Small intestine (tissue), 7 donors: ENCODE results near the gene CCDC112. TPM values are rescaled to one million over a fixed set of nuclear protein-coding genes. Genes with fewer than 3 reads are reported as not detected.

Source experiments
- DNase-seq, 2 donors: peaks; one replicate each; pipeline versions ENCODE4 v3.0.0 to v3.0.0-alpha.2; 2013
- FAIRE-seq: peaks from 2 replicates; lab custom pipeline; 2012; peaks lifted over from hg19 to GRCh38; lab: Jason Lieb, UNC
- H3K27ac ChIP-seq, 3 donors: one replicate each; pipeline ENCODE4 v1.5.1; 2013; ENCODE audit warnings: low read length in 2 of 3, mild to moderate bottlenecking in 2 of 3, control low read depth in 1 of 3, inconsistent platforms in 1 of 3, low read depth in 1 of 3, moderate library complexity in 1 of 3
- H3K27me3 ChIP-seq, 3 donors: one replicate each; pipeline ENCODE4 v1.6.1; 2013; ENCODE audit warnings: low read length in 3 of 3, inconsistent platforms in 1 of 3; ENCODE audit not compliant: control insufficient read depth in 3 of 3, insufficient read depth in 3 of 3
- H3K36me3 ChIP-seq, 3 donors: one replicate each; pipeline ENCODE4 v1.6.1; 2013; ENCODE audit warnings: low read length in 3 of 3, inconsistent platforms in 1 of 3, low read depth in 1 of 3, mild to moderate bottlenecking in 1 of 3, moderate library complexity in 1 of 3; ENCODE audit not compliant: control insufficient read depth in 3 of 3, insufficient read depth in 2 of 3
- H3K4me1 ChIP-seq, 3 donors: one replicate each; pipeline ENCODE4 v1.6.1; 2013; ENCODE audit warnings: low read length in 2 of 3, inconsistent platforms in 1 of 3, low read depth in 1 of 3, mild to moderate bottlenecking in 1 of 3, moderate library complexity in 1 of 3; ENCODE audit not compliant: control insufficient read depth in 3 of 3, insufficient read depth in 2 of 3
- H3K4me3 ChIP-seq, 3 donors: one replicate each; pipeline ENCODE4 v1.5.1; 2013; ENCODE audit warnings: low read length in 3 of 3, control low read depth in 1 of 3, inconsistent platforms in 1 of 3, low read depth in 1 of 3, mild to moderate bottlenecking in 1 of 3, moderate library complexity in 1 of 3
- H3K9me3 ChIP-seq, 2 donors: one replicate each; pipeline ENCODE4 v1.6.1; 2013; ENCODE audit warnings: low read depth in 1 of 2, low read length in 1 of 2; ENCODE audit not compliant: control insufficient read depth in 2 of 2, insufficient read depth in 1 of 2
- WGBS, 3 donors: extraction: QIAGEN DNeasy Blood & Tissue Kit; methylation state at CpG; one replicate each; pipeline ENCODE4 v1.1.7; 2013; 5-methylcytosine and 5-hydroxymethylcytosine counted together
- polyA plus RNA-seq, 4 donors: library from polyadenylated mRNA; stranded (reverse) in 3 of 4; unstranded in 1 of 4; fragments of 200-250 nt in 3 of 4; fragments of 120-200 nt in 1 of 4; gene quantifications; one replicate each; pipeline versions ENCODE4 v1.2.1 to v1.2.3, GENCODE V29; 2013
- donor health status: healthy with polysubstance abuse.
- donor health status: control.
- donor health status: control.
- donor health status: Bipolar disorder and iron deficiency.
- donor health status: healthy.

Gene CCDC112
- polyA plus RNA-seq, 4 donors, result 4.2 to 7.8 (median 6.0) TPM

GRCh38 chr5:115243412-115243811 is 53.0 kb downstream of the CCDC112 start:
- peak; percentile 19 to 69 for DNase-seq
- no peak for FAIRE-seq
- H3K27ac ChIP-seq, result peak overlapping the region in 1 of 3 donors; percentile 55

GRCh38 chr5:115241881-115242642 is 54.4 kb downstream of the CCDC112 start:
- H3K27me3 ChIP-seq, result no peaks in the 10 kb centered on the region
- H3K36me3 ChIP-seq, result peaks cover 0 to 4% (median 3%) of the 10 kb centered on the region in 3 donors
- DNase-seq (peak; percentile 48 to 74), FAIRE-seq (peak; percentile 85)
- H3K27ac ChIP-seq, result peak overlapping the region in 2 of 3 donors; percentile 36 to 48
- 31 to 60% (median 45%) methylated on average over 4 of the region's 4 CpGs for WGBS, 3 donors
- no peak overlapping the region for H3K4me3 ChIP-seq
- peaks cover 3 to 4% (median 3%) of the 10 kb centered on the region in 3 donors for H3K4me1 ChIP-seq
- H3K9me3 ChIP-seq, result no peaks in the 10 kb centered on the region

More at GRCh38 chr5:115243412-115243811, 53.0 kb downstream of the CCDC112 start:
- peaks cover 2 to 5% (median 4%) of the 10 kb centered on the region in 3 donors for H3K36me3 ChIP-seq
- peaks cover 3 to 4% (median 3%) of the 10 kb centered on the region in 3 donors for H3K4me1 ChIP-seq
- H3K9me3 ChIP-seq, result no peaks in the 10 kb centered on the region
- no peaks in the 10 kb centered on the region for H3K27me3 ChIP-seq
- H3K4me3 ChIP-seq, result no peak overlapping the region

- no peak overlapping the region for H3K27ac ChIP-seq
- DNase-seq (no peak), FAIRE-seq (no peak)
- H3K4me1 ChIP-seq, result no peaks in the 10 kb centered on the region
- H3K27me3 ChIP-seq, result no peaks in the 10 kb centered on the region
- no peak overlapping the region for H3K4me3 ChIP-seq
- WGBS, 3 donors, result 84 to 88% (median 87%) methylated on average over 3 of the region's 3 CpGs
- H3K36me3 ChIP-seq, result peaks cover 0 to 5% (median 4%) of the 10 kb centered on the region in 3 donors
- no peaks in the 10 kb centered on the region for H3K9me3 ChIP-seq
Observed at GRCh38 chr5:115237066-115237465, 59.4 kb downstream of the CCDC112 start.

- no peak overlapping the region for H3K4me3 ChIP-seq
- no peak overlapping the region for H3K27ac ChIP-seq
- DNase-seq, result no peak
- no peaks in the 10 kb centered on the region for H3K9me3 ChIP-seq
- no peaks in the 10 kb centered on the region for H3K4me1 ChIP-seq
- WGBS, 3 donors, result 89 to 95% (median 89%) methylated on average over 2 of the region's 2 CpGs
- FAIRE-seq, result no peak
- peaks cover 0 to 5% (median 4%) of the 10 kb centered on the region in 3 donors for H3K36me3 ChIP-seq
- H3K27me3 ChIP-seq, result no peaks in the 10 kb centered on the region
Observed at GRCh38 chr5:115236599-115236998, 59.9 kb downstream of the CCDC112 start.

GRCh38 chr5:115231598-115231997 is 64.9 kb downstream of the CCDC112 start:
- Histone ChIP-seq H3K27me3 (no peaks in the 10 kb centered on the region), H3K9me3 (no peaks in the 10 kb centered on the region), H3K27ac (no peak overlapping the region), H3K4me3 (no peak overlapping the region), H3K36me3 (peaks cover 2 to 16% (median 5%) of the 10 kb centered on the region in 3 donors), H3K4me1 (no peaks in the 10 kb centered on the region)
- 84 to 94% (median 89%) methylated on average over 4 of the region's 4 CpGs for WGBS, 3 donors
- DNase-seq (no peak), FAIRE-seq (no peak)

- no peak for DNase-seq
- Histone ChIP-seq H3K27me3 (no peaks in the 10 kb centered on the region), H3K36me3 (peaks cover 5 to 14% (median 6%) of the 10 kb centered on the region in 3 donors), H3K4me1 (no peaks in the 10 kb centered on the region), H3K9me3 (no peaks in the 10 kb centered on the region), H3K4me3 (no peak overlapping the region), H3K27ac (no peak overlapping the region)
- WGBS, 3 donors, result 95 to 100% (median 96%) methylated on average over 1 of the region's 1 CpG
- no peak for FAIRE-seq
Observed at GRCh38 chr5:115229606-115230005, 66.8 kb downstream of the CCDC112 start.

GRCh38 chr5:115227281-115227680 is 69.2 kb downstream of the CCDC112 start:
- peaks cover 5 to 17% (median 10%) of the 10 kb centered on the region in 3 donors for H3K36me3 ChIP-seq
- no peaks in the 10 kb centered on the region for H3K9me3 ChIP-seq
- no peaks in the 10 kb centered on the region for H3K27me3 ChIP-seq
- H3K4me3 ChIP-seq, result no peak overlapping the region
- WGBS, 3 donors, result 88 to 100% (median 93%) methylated on average over 1 of the region's 1 CpG
- FAIRE-seq, result no peak
- no peak overlapping the region for H3K27ac ChIP-seq
- DNase-seq, result no peak
- no peaks in the 10 kb centered on the region for H3K4me1 ChIP-seq
